ENCODE data around the gene ECT2L. TPM values are rescaled to one million over a fixed set of nuclear protein-coding genes. Genes with fewer than 3 reads are reported as not detected.

The ECT2L gene
- total RNA-seq, 1 experiment from 2014 or later = 0.03 TPM

Other genes starting within 250 kb of the ECT2L start
- gene CCDC28A, start 22.3 kb upstream of the ECT2L start, total RNA-seq (2014; rRNA removed; shearing (Covaris generic)) = 9.1 and 9.9 TPM in 2 replicates
- 55.8 and 64.1 TPM in 2 replicates for gene REPS1, start 192.2 kb downstream of the ECT2L start, total RNA-seq (2014; rRNA removed; shearing (Covaris generic))
- gene ABRACL, start 232.7 kb downstream of the ECT2L start, total RNA-seq (2014; rRNA removed; shearing (Covaris generic)) = 108 and 111 TPM in 2 replicates

Data from H7 (cell line).